ENCODE measurements around the gene PRKRIP1.
"Not testable (repeated sequence)": the region's sequence is repeated elsewhere in the genome, so short reads cannot be mapped to it uniquely, and the experiment has no call there.

The PRKRIP1 gene, protein sequence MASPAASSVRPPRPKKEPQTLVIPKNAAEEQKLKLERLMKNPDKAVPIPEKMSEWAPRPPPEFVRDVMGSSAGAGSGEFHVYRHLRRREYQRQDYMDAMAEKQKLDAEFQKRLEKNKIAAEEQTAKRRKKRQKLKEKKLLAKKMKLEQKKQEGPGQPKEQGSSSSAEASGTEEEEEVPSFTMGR

DNA sequence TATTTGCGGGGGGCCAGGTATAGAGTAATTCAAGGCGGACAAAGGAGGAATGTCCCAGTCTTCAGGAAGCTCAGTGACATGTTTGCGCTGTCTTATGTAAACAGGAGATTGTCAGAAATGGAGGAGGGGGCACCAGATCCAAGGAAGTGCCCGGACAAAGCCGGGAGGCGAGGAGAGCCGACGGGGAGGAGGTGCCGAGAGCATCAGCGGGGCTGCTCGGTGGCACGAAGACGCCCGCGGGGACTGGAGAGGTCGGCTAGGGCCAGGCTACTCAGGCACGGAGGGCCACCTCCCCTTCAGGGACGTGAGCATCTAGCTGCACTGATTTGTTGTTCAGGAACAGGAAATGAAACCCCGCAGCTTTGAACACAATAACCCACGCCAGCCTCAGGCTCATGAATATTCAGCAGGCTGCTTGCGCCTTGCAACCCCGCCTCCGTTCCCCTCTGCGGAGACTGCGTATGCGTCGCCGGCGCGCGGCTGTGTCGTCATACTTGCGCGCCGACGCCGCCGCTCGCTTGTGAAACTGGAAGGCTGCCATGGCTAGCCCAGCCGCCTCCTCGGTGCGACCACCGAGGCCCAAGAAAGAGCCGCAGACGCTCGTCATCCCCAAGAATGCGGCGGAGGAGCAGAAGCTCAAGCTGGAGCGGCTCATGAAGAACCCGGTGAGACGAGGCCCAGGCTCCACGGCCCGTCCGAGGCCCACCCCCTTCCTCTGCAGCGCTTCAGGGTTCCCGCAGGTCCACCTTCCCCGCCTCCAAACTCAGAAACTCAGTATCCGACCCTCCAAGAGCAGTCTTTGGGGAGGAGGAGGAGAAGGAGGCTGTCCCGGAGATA is at the start of gene PRKRIP1:
TSS of gene PRKRIP1 (plus strand) at position 491 of the 837 bp plus-strand sequence. CDS start at position 540, 49 bp downstream.
- DNase-seq = peak; percentile 82

DNA sequence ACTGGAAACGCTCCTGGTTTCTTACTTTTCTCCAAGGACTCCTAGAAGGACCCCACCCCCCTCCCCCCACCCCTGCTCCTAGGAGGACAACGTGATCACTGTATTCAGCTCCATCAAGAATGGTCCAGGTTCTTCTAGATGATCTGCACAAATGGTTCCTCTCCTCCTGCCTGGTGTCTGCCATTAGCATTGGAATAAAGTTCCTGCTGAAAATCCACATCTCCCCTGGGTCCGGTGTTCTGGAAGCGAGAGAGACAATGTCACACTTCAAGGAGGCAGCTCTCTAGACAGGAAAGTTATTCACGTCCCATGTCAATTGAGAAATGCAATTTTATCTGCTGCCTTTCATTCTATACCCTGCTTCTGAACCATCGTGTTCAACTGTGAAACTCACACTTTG is 49.2 kb upstream of the PRKRIP1 start:
- not testable (repeated sequence) for DNase-seq

DNA sequence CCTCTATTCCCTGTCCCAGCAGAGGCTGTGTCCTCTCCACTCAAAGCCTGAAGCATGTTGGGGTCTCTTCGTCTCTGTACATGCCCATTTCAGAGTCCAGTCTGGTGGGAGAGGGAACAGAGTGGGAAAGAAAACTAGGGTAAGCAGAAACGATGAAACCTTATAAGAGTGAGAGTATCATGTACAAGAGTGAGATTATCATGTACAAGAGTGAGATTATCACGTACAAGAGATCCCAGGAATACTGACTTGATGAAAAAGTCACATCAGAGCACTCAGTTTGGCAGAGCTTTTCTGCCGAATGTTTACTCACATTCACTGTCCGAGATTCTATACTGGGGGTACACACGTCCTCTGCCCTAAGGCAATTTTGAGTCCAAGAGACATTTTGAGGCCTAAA is 39.8 kb upstream of the PRKRIP1 start, which contains the start of gene SPDYE6:
TSS of gene SPDYE6 (minus strand) at position 101 of the 400 bp plus-strand sequence. CDS start 421 bp downstream, outside the sequence.
- not testable (repeated sequence) for DNase-seq

DNA sequence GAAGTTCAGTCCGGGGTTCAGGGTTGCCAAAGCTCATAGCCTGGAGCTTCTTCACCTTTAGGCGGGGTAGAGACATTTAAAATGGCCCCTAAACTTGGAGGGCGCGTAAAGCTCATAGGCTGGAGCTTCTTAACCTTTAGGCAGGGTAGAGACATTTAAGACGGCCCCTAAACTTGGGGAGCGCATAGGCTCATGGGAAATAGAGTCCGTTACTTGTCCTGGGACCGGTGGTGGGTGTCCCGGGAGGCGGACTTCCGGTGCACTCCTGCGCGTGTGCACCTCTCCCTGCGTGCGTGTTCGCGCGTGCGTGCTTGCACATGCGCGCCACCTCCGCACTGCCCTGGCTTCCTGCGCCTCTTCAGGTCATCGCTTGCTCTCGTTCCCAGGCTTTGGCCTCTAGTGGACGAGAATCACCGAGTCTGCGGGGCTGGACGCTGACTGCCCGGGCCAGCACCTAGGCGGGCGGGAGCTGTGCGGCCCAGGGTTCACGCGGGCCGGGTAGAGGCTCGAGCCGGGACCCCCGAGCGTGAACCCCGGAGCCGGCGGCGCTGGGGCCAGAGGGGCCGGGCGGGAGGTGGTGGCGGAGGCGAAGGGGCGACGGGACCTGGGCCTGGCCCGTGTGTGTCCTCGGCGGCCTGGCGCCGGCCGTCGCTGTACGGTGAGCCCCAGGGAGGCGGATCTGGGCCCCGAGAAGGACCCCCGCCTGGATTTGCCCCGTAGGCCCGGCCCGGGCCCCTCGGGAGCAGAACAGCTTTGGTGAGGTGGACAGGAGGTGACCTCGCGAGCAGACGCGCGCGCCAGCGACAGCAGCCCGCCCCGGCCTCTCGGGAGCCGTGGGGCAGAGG is 32.4 kb upstream of the PRKRIP1 start:
- DNase-seq = peak; percentile 97

DNA sequence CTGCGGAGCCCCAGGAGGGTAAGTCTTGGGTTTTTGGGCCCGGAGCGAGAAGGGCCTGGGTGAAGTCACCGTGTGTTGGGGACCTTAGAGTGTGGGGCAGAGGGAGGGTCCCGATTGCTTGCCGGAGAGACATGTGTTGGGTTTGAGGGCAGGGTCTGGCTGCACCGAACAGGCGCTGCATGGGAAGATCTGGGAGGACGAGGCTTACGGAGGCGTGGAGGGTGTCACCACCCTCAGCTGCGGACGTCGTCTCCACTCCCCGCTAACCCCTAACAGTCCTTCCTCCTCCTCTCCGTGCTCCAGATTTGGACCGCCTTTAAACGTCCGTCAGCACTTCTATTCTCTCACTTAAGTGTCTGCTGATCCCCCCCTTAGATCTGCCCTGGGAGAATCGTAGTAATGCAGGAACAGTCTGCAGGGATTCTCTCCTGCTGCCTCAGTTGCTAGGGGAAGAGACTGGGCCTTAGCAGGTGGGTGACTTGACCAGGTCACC is 31.7 kb upstream of the PRKRIP1 start:
- DNase-seq = not testable (repeated sequence)

DNA sequence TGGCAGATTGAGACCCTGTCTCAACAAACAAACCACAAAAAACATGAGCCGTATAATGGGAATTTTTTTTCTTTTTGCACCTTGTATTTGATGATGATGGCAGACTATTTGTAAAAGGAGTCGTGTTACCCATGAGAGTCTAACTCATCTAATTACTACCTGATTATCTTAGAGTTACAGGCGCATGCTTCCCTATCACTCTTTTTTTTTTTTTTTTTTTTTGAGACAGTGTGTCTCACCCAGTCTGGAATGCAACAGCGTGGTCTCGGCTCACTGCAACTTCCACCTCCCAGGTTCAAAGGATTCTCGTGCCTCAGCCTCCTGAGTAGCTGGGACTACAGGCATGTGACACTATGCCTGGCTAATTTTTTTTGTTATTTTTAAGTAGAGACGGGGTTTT is 30.8 kb upstream of the PRKRIP1 start:
- not testable (repeated sequence) for DNase-seq

DNA sequence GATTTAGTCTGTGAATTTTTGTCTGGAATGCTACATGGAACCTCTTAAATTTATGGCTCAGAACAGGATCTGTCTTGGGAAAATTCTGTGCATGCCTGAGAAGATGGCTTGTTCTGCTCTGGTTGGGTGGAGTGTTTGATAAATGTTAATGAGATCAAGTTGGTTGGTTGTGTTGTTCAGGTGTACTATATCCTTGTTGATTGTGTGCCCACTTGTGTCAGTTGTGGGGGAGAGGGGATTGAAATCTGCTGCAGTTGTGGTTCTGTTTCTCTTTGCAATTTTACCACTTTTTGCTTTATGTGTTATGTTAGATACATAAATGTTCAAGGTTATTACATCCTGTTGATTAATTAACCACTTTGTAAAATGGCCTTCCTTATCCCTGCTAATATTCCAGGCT is 26.1 kb upstream of the PRKRIP1 start:
- not testable (repeated sequence) for DNase-seq

DNA sequence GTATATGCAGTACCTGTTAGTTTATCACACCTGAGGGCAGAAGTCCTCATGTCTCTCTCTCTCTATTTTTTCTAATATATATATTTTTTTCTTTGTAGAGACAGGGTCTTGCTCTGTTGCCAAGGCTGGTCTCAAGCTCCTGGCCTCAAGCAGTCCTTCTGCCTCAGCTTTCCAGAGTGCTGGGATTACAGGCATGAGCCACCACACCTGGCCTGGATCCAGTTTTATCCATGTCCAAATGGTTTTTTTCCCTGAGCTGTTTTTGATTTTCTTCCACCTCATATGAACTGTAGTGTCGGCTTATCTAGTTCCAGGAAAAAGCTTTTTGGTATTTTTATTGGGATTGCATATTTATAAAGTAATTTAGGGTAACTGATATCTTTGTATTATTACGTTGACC is 23.4 kb upstream of the PRKRIP1 start:
- not testable (repeated sequence) for DNase-seq

DNA sequence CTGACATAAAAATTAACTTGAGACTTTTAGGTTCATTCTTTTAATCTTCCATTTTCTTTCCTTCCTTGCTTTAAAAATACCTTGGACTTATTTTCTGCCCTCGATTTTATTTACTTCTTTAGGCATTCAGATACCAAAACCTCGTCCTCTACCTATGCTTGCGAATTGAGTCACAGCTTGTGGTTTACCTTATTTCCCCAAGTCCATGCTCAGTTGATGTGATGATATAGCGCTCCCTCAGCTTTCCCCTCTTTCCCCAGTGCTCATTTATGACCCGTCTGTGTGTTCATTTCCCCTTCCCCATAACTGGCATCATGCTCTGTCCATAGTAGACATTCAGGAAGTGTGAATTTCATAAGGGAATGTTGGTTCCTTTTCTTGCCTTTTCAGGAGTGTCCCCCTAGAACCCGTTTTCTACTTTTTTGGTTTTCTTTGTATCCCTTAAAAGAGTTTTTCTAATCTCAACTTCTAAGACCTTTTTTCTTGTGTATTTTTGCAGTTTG is 19.1 kb upstream of the PRKRIP1 start:
- no peak for DNase-seq

DNA sequence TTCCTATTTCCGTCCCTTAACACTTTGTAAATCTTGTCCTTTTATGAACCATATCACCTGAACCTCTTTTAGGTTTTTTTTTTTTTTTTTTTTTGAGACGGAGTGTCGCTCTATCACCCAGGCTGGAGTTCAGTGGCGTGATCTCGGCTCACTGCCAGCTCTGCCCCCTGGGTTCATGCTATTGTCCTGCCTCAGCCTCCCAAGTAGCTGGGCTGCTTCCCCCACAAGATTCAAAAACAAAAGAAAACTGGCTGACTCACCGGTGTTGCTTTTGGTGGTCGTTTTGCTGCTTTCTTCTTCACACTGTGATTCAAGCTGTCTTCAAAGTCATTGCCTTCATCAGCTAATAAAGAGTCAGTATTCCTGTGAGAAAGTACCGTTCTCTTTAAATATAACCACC is 15.3 kb upstream of the PRKRIP1 start:
- not testable (repeated sequence) for DNase-seq

DNA sequence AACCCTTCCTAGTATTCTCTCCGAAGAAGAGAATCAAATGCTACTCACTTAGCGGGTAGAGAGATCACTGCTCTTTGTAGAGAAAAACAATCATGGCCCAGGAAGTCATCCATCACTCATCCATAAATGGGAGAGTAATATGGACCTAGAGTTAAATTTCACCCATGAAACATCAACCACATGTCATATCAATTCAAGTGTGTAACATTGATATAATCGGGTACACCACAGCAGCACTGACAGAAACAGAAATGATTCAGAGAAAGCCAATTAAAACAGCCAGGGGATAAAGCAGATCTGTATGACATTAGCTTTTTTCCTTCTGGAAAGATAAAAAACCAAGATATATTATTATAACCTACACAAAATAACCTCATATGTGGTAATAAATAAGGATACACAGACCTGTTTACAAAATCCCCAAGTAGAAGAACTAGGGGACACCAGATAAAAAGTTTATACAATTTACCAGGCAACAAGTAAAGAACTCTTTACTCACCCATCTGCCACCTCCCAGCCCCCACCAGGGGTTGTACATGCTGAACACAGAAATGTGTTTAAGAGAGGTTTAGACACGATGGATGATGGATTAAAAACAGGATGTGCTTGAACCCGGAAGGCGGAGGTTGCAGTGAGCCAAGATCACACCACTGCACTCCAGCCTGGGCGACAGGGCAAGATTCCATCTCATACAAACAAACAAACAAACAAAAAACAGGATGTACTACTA is 14.3 kb upstream of the PRKRIP1 start:
- DNase-seq = not testable (repeated sequence)

DNA sequence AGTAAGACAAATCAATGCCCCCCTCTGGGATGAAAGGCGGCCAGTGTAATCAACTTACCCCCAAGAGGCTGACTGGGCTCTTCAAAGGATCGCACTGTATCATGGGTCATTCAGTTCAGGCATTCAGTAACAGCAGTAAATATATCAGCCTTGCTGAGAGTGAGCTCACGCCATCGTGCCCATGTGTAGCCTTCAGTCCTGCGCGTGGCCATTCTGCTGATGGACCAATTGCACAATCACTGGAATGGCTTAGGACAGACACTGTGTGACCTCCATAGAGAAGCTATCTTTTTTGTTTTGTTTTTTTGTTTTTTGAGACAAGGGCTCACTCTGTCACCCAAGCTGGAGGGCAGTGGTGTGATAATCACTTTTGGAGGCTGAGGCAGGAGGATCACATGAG is 9.1 kb upstream of the PRKRIP1 start:
- no peak for DNase-seq

DNA sequence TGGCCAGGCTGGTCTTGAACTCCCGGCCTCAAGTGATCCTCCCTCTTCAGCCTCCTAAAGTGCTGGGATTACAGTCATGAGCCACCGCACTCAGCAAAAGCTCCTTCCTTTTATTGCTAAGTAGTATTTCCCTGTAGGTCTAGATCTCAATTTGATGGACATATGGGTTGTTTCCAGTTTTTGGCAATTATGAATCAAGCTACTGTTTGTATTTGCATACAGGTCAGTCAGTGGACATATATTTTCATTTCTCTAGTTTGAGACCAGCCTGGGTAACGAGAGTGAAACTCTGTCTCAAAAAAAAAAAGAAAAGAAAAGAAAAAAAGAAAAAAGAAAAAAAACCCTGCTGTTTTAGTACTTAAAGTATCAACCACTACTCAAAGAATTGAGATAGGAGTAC is 6.4 kb upstream of the PRKRIP1 start:
- no peak for DNase-seq

DNA sequence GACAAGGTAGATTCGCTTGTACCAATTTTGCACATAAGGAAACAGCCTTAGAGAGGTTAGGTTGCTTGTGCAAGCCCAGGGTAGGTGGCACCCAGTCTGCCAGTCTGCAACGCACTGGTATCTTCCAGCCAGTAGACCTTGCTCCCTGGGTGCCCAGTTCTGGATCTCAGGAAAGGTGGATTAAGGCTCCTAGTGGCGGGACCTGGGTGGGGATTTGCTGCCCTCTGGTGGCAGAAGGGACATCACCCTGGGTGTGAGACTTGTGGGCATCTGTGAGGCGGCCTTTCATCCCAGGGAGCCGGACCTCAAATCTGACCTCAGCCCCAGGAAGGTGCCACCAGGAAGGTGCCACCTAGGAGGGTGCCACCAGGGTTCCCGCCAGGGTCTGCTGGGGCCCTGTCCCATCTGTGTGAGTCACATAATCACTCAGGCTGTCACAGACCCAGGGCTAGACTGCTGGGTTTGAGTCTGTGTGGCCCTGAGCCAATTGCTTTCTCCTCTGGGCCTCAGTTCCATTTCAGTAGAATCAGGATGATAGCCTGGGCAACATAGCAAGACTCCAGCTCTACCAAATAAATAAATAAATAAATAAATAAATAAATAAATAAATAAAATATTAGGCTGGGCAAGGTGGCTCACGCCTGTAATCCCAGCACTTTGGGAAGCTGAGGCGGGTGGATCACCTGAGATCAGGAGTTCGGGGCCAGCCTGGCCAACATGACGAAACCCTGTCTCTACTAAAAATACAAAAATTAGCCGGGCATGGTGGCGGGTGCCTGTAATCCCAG is 5.3 kb upstream of the PRKRIP1 start:
- peak; percentile 44 for DNase-seq

DNA sequence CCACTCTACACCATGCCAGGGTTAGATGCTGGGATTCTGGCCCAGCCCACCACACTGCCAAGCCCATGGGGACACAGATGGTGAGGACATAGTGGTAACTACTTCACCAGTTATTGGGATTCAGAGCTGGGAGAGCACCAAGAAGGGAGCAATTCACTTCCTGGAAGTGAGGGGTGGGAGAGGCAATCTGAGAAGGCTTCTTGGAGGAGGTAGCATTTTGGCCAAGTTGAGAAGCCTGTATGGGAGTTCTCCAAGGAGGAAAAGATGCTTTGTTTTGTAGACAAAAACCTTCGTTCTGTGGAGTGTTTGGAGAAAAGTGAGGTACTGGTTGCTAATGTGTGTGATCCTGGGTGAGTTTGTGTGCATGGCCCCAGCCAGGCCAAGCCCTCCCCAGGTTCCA is 3.8 kb upstream of the PRKRIP1 start:
- DNase-seq = no peak

DNA sequence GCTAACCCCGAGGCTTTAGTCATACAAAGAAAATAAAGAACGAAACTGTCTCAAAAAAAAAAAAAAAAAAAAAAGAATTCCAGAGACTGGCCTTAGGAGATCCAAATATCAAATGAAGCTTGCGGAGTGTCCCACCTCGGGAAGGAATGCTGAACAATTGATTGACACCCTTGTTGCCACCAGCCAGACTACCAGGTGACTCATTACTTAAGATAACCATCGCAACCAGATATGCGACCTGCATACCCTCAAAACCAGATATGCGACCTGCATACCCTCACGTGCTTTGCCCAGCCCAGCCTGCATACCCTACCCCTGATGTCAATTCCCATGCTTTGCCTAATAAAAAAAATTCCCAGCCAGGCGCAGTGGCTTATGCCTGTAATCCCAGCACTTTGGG is 2.7 kb upstream of the PRKRIP1 start:
- no peak for DNase-seq

DNA sequence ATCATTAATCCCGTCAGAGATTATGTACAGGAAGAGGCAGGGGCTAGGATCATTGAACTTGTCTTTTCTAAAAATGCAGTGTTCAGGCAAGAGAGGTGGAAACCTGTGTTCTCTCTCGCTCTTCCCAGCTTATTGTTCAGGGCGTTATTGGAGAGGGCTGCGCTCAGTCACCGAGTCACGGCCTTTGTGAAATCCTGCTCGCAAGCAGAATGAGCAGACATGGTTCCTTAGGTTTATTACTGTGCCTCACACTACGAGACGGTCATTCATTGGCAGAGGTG is 631 bp upstream of the PRKRIP1 start:
- DNase-seq = no peak

DNA sequence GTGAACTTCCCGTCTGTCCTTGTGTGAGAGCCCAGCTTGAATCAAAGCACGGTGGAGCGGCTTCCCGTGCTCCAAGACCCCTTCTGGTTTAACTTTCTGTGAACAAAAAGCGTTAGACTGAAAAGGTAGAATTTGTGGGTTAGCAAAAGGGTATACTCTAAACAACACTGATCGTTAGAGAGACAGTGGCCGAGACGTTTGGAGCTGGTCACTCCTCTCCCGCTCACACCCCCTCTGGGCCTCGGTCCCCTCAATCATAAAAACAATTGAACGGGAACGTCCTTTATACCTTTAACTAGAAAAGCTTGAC is 502 bp downstream of the PRKRIP1 start:
- DNase-seq = no peak

DNA sequence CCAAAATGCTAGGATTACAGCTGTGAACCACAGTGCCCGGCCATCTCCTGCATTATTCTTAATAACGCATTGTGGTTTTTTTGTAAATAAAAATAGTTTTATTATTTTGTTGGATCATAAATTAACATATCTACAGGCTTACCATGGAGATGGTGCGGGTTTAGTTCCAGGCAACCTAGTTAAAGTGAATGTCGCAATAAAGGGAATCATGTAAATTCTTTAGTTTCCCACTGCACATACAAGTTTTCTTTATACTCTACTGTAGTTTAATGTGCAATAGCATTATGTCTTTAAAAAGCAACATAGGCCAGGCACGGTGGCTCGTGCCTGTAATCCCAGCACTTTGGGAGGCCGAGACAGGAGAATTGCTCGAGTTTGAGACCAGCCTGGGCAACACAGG is 2.4 kb downstream of the PRKRIP1 start:
- no peak for DNase-seq

DNA sequence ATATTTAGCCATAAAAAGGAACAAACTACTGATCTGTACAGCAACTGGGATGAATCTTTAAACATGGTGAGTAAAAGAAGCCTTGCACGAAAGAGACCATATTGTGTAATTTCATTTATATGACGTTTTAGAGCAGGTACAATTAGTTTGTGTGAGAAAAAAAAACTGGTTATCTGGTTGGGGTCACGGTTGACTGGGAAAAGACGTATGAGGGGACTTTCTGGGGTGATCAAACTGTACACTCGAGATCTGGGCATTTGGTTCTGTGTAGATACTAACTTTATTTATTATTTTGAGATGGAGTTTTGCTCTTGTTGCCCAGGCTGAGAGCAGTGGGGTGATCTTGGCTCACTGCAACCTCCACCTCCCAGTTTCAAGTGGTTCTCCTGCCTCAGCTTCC is 4.2 kb downstream of the PRKRIP1 start:
- DNase-seq = no peak

DNA sequence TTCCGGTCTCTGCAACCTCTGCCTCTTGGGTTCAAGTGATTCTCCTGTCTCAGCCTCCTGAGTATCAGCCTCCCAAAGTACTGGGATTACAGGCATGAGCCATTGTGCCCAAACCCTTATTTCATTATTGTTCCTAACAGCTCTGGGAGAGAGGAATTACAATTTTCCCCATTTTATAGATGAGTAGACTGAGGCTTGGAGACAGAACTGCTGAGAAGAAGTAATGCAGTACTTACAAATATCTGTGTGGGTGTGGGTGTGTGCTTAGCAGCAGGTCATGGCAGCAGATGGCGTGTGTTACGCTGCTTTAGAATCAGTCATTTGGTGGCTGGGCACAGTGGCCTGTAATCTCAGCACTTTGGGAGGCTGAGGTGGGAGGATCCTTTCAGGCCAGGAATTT is 7.4 kb downstream of the PRKRIP1 start:
- DNase-seq = no peak

Measured in NK-92 treated with Interleukin-12 subunit alpha and Interleukin-12 subunit beta, amount 100 ng/mL, for 24 hours (cell line).